ENCODE measurements around the gene SLC29A3. TPM values are rescaled to one million over a fixed set of nuclear protein-coding genes. Genes with fewer than 3 reads are reported as not detected.

Gene SLC29A3
- total and polyA plus RNA-seq, 10 of the 15 experiments (the other 5 are each of a cell fraction or from before 2014, with no cell fraction given): 1.5 to 4.0 (median 2.7) TPM

DNA sequence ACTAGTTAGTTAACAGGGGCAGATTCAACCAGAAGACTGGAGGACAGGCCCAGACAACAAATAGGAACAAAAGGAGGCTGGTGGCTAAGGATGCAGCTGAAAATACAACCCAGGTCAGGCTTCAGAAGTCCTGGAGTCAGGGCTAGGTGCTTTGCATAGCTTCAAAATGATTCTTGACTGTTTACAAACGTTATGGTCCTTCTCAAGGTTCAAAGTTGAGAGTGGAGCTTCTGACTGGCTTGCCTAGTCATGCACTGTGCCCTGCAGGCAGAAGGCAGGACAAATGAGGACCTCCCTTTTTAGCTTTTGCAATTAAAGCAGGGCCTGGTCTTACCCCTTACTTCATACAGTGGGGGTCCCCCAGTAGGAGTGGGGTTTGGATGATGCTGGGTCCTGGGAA lies 73.2 kb downstream of the SLC29A3 start:
- peaks cover 8 to 26% of the 10 kb centered on the region in 2 experiments for H3K27me3 ChIP-seq (replicated peaks in 1 of 2; ENCODE audit: control insufficient read depth in 2 of 2, insufficient read depth in 2 of 2, low read length in 1 of 2)
- H3K4me3 ChIP-seq: no peak overlapping the region
- FAIRE-seq (no peak), ATAC-seq (no peak), DNase-seq (ENCODE audit: low read depth, low spot score) (no peak)
- in situ Hi-C loops (cut with MboI): no loop called here
- H3K27ac ChIP-seq (ENCODE audit: control insufficient read depth, insufficient read depth): no peak overlapping the region
- no peaks in the 10 kb centered on the region for H3K79me2 ChIP-seq (ENCODE audit: control insufficient read depth, insufficient read depth, low read length)
- no peaks in the 10 kb centered on the region for H3K36me3 ChIP-seq (ENCODE audit: control insufficient read depth in 2 of 2, insufficient read depth in 2 of 2, low read length in 1 of 2)
- TF ChIP-seq WRNIP1 (IDR thresholded peaks at IDR 0.05; ENCODE audit: borderline replicate concordance, low read depth, low read length) (no peak), SMC3 (IDR thresholded peaks at IDR 0.05; ENCODE audit: borderline replicate concordance, low read length) (no peak), RAD51 (IDR thresholded peaks at IDR 0.05) (no peak), EED (IDR thresholded peaks at IDR 0.05; ENCODE audit: low read depth) (no peak), FOXM1 (IDR thresholded peaks at IDR 0.05; ENCODE audit: low read depth, low read length) (no peak), SRF (IDR thresholded peaks at IDR 0.05; ENCODE audit: low read depth in 2 of 2, low read length in 2 of 2) (no peak), CBX5 (IDR thresholded peaks at IDR 0.05; ENCODE audit: low read depth) (no peak), MYC (IDR thresholded peaks at IDR 0.05; ENCODE audit: insufficient read depth, insufficient read length, insufficient replicate concordance, low read length, severe bottlenecking) (no peak), RB1 (IDR thresholded peaks at IDR 0.05; ENCODE audit: borderline replicate concordance) (no peak), SREBF2 (IDR thresholded peaks at IDR 0.05; ENCODE audit: low read length) (no peak), STAT3 (IDR thresholded peaks at IDR 0.05; ENCODE audit: low read depth, low read length) (no peak), SMARCA5 (IDR thresholded peaks at IDR 0.05) (no peak), NR2C2 (IDR thresholded peaks at IDR 0.05; ENCODE audit: borderline replicate concordance, control insufficient read depth, insufficient read length, low read depth) (no peak), ZNF217 (IDR thresholded peaks at IDR 0.05) (no peak), SPI1 (IDR thresholded peaks at IDR 0.05; ENCODE audit: borderline replicate concordance, insufficient read depth, low read depth, low read length) (no peak)
- TF ChIP-seq, protein P1, sequence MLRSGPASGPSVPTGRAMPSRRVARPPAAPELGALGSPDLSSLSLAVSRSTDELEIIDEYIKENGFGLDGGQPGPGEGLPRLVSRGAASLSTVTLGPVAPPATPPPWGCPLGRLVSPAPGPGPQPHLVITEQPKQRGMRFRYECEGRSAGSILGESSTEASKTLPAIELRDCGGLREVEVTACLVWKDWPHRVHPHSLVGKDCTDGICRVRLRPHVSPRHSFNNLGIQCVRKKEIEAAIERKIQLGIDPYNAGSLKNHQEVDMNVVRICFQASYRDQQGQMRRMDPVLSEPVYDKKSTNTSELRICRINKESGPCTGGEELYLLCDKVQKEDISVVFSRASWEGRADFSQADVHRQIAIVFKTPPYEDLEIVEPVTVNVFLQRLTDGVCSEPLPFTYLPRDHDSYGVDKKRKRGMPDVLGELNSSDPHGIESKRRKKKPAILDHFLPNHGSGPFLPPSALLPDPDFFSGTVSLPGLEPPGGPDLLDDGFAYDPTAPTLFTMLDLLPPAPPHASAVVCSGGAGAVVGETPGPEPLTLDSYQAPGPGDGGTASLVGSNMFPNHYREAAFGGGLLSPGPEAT (IDR thresholded peaks at IDR 0.05; ENCODE audit: low read depth): no peak
- TF ChIP-seq, protein P2, sequence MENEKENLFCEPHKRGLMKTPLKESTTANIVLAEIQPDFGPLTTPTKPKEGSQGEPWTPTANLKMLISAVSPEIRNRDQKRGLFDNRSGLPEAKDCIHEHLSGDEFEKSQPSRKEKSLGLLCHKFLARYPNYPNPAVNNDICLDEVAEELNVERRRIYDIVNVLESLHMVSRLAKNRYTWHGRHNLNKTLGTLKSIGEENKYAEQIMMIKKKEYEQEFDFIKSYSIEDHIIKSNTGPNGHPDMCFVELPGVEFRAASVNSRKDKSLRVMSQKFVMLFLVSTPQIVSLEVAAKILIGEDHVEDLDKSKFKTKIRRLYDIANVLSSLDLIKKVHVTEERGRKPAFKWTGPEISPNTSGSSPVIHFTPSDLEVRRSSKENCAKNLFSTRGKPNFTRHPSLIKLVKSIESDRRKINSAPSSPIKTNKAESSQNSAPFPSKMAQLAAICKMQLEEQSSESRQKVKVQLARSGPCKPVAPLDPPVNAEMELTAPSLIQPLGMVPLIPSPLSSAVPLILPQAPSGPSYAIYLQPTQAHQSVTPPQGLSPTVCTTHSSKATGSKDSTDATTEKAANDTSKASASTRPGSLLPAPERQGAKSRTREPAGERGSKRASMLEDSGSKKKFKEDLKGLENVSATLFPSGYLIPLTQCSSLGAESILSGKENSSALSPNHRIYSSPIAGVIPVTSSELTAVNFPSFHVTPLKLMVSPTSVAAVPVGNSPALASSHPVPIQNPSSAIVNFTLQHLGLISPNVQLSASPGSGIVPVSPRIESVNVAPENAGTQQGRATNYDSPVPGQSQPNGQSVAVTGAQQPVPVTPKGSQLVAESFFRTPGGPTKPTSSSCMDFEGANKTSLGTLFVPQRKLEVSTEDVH (IDR thresholded peaks at IDR 0.05; ENCODE audit: low read depth, partially characterized antibody): no peak
- TF ChIP-seq, protein P3, sequence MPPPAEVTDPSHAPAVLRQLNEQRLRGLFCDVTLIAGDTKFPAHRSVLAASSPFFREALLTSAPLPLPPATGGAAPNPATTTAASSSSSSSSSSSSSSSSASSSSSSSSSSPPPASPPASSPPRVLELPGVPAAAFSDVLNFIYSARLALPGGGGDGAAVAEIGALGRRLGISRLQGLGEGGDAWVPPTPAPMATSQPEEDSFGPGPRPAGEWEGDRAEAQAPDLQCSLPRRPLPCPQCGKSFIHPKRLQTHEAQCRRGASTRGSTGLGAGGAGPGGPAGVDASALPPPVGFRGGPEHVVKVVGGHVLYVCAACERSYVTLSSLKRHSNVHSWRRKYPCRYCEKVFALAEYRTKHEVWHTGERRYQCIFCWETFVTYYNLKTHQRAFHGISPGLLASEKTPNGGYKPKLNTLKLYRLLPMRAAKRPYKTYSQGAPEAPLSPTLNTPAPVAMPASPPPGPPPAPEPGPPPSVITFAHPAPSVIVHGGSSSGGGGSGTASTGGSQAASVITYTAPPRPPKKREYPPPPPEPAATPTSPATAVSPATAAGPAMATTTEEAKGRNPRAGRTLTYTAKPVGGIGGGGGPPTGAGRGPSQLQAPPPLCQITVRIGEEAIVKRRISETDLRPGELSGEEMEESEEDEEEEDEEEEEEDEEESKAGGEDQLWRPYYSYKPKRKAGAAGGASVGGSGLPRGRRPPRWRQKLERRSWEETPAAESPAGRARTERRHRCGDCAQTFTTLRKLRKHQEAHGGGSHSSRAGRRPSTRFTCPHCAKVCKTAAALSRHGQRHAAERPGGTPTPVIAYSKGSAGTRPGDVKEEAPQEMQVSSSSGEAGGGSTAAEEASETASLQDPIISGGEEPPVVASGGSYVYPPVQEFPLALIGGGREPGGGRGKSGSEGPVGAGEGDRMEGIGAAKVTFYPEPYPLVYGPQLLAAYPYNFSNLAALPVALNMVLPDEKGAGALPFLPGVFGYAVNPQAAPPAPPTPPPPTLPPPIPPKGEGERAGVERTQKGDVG (CRISPR knock-in tag; IDR thresholded peaks at IDR 0.05): no peak
- H3K9me3 ChIP-seq (replicated peaks; ENCODE audit: control insufficient read depth, insufficient read depth, low read length): no peaks in the 10 kb centered on the region
- 0% methylated on average over 1 of the region's 1 CpG for WGBS (ENCODE audit: insufficient coverage, insufficient replicate concordance, low lambda C conversion rate, missing lambda C conversion rate)
- BruUV-seq (replicated peaks): no TSS peak
- H4K20me1 ChIP-seq (ENCODE audit: control insufficient read depth, insufficient read depth): peaks cover 3% of the 10 kb centered on the region; the same call in 1 of the 2 replicates
- RAD21 ChIA-PET (ENCODE audit: unreplicated experiment): no interaction called here
- H2AFZ ChIP-seq (ENCODE audit: control insufficient read depth, low read depth, low read length): no peak overlapping the region
- POLR2A ChIA-PET: no interaction called here
- CTCF ChIA-PET: interaction anchor here (1.0 to 1.5 kb wide), 3 partner anchors 10 to 77 kb away, joined by 3 read pairs; no protein-coding TSS in a partner anchor
- SMC1A ChIA-PET (ENCODE audit: uncharacterized antibody, unreplicated experiment): interaction anchor here (1.0 to 2.2 kb wide), 2 partner anchors 15 to 178 kb away, joined by 3 to 6 read pairs; no protein-coding TSS in a partner anchor
- H3K9ac ChIP-seq (ENCODE audit: control insufficient read depth, insufficient read depth, low read length): no peak overlapping the region
- intact Hi-C loops (cut with micrococcal nuclease; ENCODE audit: unreplicated experiment): no loop called here
- H3K4me1 ChIP-seq (ENCODE audit: control insufficient read depth, insufficient read depth, low read length): no peaks in the 10 kb centered on the region
- H3K4me2 ChIP-seq (ENCODE audit: control insufficient read depth, insufficient read depth): no peak overlapping the region

All from GM12878 (cell line).